SH-SY5Y (cell line): ENCODE results near the gene BAZ2B.

Experiments
- GATA2 ChIP-seq: IDR thresholded peaks from 2 replicates; pipeline ENCODE4 v1.6.1; 2011; ENCODE audit warnings: mild to moderate bottlenecking, low read depth, low read length
- GATA3 ChIP-seq: IDR thresholded peaks from 2 replicates; pipeline ENCODE4 v1.6.1; 2011; ENCODE audit warnings: low read depth, mild to moderate bottlenecking, low read length, moderate library complexity

DNA sequence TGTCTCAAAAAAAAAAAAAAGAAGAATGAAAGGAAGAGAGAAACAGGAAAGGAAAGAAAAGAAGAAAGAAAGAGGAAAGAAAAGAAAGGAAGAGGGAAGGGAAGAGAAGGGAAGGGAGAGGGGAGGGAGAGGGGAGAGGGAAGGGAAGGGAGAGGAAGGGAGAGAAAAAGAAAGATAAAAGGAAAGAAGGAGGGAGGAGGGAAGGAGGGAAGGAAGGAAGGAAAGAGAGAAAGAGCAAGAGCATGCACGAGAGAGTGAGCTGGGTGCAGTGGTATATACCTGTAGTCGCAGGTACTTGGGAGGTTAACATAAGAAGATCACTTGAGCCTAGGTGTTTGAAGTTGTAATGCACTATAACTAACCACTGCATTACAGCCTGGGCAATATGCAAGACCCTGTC, 6.6 kb upstream of the BAZ2B start:
- TF ChIP-seq GATA2, result no peak
- TF ChIP-seq GATA3, result no peak
